ENCODE measurements around the gene SLC18A3. TPM values are rescaled to one million over a fixed set of nuclear protein-coding genes. Genes with fewer than 3 reads are reported as not detected.

Gene SLC18A3
- total RNA-seq, 1 experiment from 2014 or later, result 0.30 TPM

DNA sequence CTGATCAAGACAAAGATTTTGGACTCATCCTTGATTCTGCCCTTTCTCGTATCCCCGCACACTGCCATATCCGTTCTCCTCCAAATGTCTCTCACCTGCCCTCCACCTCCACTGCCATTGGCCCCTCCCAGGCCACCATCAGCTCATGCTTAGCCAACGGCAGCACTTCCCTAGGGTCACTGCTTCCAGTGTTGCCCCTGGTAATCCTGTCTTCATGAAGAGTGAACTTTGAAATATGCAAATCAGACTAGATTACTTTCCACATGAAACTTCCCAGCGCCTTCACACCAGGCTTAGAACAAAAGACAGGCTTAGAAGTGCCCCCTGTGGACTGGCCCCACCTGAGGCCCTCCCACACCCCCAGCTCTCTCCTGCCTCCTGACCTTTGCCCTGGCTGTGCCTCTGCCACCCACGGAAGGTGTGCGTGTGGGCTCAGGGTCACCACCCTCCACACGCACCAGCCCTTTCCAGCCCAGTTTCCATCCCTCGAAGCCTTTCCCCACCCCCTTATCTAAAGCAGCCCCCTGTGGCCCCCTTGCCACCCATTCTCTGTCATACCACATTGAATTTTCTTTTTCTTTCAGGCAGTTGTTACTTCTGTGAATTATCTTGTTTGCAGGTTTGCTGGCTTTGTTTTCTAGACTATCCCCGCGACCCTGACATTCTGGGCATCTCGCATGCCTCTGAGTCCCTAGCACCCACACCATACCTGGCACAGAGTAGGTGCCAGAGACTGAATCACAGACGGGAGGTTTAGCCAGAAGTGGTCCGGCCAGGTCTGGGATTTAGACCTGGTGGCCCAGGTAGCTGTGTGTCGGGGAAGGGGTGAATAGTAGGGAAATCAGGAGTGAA, 42.5 kb downstream of the SLC18A3 start:
- H3K36me3 ChIP-seq (ENCODE audit: insufficient read depth, low read length, poor library complexity, severe bottlenecking), result no peaks in the 10 kb centered on the region
- TF ChIP-seq, protein P1, sequence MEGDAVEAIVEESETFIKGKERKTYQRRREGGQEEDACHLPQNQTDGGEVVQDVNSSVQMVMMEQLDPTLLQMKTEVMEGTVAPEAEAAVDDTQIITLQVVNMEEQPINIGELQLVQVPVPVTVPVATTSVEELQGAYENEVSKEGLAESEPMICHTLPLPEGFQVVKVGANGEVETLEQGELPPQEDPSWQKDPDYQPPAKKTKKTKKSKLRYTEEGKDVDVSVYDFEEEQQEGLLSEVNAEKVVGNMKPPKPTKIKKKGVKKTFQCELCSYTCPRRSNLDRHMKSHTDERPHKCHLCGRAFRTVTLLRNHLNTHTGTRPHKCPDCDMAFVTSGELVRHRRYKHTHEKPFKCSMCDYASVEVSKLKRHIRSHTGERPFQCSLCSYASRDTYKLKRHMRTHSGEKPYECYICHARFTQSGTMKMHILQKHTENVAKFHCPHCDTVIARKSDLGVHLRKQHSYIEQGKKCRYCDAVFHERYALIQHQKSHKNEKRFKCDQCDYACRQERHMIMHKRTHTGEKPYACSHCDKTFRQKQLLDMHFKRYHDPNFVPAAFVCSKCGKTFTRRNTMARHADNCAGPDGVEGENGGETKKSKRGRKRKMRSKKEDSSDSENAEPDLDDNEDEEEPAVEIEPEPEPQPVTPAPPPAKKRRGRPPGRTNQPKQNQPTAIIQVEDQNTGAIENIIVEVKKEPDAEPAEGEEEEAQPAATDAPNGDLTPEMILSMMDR (conservative IDR thresholded peaks at IDR 0.05; ENCODE audit: low read depth, low read length), result no peak
- TF ChIP-seq EZH2 (IDR thresholded peaks at IDR 0.05; ENCODE audit: borderline replicate concordance, low read depth, low read length, poor library complexity, severe bottlenecking), result no peak
- no peaks in the 10 kb centered on the region for H3K27me3 ChIP-seq (replicated peaks; ENCODE audit: insufficient read depth, low read depth, low read length, poor library complexity)
- H3K4me3 ChIP-seq (ENCODE audit: low read depth, low read length, poor library complexity, severe bottlenecking), result no peak overlapping the region
- H3K27ac ChIP-seq (ENCODE audit: low read depth, low read length, poor library complexity, severe bottlenecking), result no peak overlapping the region
- intact Hi-C loops (cut with micrococcal nuclease; ENCODE audit: unreplicated experiment), result no loop called here
- no TSS peak for BruUV-seq (replicated peaks)
- CTCF ChIA-PET, result no interaction called here
- H3K4me1 ChIP-seq (ENCODE audit: insufficient read depth, low read length, poor library complexity, severe bottlenecking), result peaks cover 15% of the 10 kb centered on the region
- no peaks in the 10 kb centered on the region for H3K9me3 ChIP-seq (ENCODE audit: low read depth, low read length, poor library complexity, severe bottlenecking)
- DNase-seq (ENCODE audit: low spot score), result no peak
- POLR2A ChIA-PET (ENCODE audit: low non-redundant PET), result no interaction called here

DNA sequence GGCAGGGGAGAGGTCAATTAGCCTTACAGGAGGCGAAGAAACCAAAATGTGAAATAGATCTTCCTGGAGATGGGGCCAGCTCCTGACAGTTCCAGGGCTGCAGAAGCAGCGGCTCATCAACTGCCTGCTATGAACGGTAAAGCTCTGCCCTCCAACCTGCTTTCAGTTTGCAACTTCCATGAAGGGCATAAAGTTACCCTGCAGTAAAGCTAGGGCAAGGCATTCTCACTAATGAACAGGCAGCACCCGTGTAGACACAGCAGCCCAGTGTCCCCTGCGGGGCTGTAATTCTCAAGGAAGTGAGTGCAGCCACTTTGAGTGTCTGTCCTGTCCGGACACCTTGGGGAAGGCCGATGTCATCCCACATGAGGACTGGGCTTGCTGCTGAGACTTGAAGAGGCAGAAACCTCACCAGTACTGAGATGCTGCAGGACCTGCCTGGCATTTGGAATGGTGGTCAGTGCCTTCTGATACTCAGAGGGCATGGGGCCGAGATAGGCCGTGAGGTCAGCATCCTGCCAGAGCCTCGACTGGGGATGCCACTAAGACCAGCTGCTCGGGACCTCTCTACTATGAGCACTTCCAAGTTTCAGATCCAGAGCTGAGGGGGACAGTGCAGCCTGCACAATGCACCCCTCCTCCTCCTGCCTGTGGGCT, 43.3 kb downstream of the SLC18A3 start:
- CTCF ChIA-PET, result no interaction called here
- H3K36me3 ChIP-seq (ENCODE audit: insufficient read depth, low read length, poor library complexity, severe bottlenecking), result no peaks in the 10 kb centered on the region
- POLR2A ChIA-PET (ENCODE audit: low non-redundant PET), result no interaction called here
- no peaks in the 10 kb centered on the region for H3K9me3 ChIP-seq (ENCODE audit: low read depth, low read length, poor library complexity, severe bottlenecking)
- no peak for DNase-seq (ENCODE audit: low spot score)
- intact Hi-C loops (cut with micrococcal nuclease; ENCODE audit: unreplicated experiment), result no loop called here
- BruUV-seq (replicated peaks), result no TSS peak
- no peaks in the 10 kb centered on the region for H3K27me3 ChIP-seq (replicated peaks; ENCODE audit: insufficient read depth, low read depth, low read length, poor library complexity)
- TF ChIP-seq, protein P1 (conservative IDR thresholded peaks at IDR 0.05; ENCODE audit: low read depth, low read length), result no peak
- no peak for TF ChIP-seq EZH2 (IDR thresholded peaks at IDR 0.05; ENCODE audit: borderline replicate concordance, low read depth, low read length, poor library complexity, severe bottlenecking)
- peaks cover 8% of the 10 kb centered on the region for H3K4me1 ChIP-seq (ENCODE audit: insufficient read depth, low read length, poor library complexity, severe bottlenecking)
- H3K27ac ChIP-seq (ENCODE audit: low read depth, low read length, poor library complexity, severe bottlenecking), result no peak overlapping the region
- no peak overlapping the region for H3K4me3 ChIP-seq (ENCODE audit: low read depth, low read length, poor library complexity, severe bottlenecking)

DNA sequence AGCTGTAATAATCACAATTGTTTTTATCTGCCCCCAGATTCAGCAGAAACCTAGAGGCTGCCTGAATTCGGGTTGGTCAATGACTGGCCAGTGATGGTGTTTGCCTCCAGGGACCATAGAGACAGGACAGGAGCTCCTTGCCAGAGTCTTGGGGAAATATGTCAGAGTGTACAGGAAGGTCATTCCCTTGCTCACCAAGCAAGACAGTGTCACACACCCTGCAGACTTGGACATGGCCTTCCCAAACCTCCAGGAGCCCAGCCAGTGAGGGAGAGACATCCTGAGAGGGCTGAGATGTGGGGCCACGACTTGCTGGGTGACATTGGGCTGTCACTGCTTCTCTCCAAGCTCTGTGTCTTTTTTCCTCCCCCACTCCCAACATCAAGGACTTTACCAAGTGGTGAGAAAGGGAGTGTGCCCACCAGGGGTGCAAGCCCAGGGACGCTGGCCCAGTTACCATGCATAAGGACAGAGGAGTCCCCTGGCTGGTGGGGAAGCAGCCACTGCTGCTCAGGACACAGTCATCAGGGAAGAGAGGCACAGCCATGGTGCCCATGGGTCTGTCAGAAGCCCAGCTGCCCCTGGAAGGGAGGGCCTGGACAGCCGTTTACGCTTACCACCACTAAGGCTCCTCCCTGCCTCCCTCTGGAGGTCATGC, 44.1 kb downstream of the SLC18A3 start:
- BruUV-seq (replicated peaks), result no TSS peak
- H3K4me1 ChIP-seq (ENCODE audit: insufficient read depth, low read length, poor library complexity, severe bottlenecking), result peaks cover 4% of the 10 kb centered on the region
- ChIA-PET POLR2A (ENCODE audit: low non-redundant PET) (no interaction called here), CTCF (no interaction called here)
- TF ChIP-seq EZH2 (IDR thresholded peaks at IDR 0.05; ENCODE audit: borderline replicate concordance, low read depth, low read length, poor library complexity, severe bottlenecking), result no peak
- TF ChIP-seq, protein P1 (conservative IDR thresholded peaks at IDR 0.05; ENCODE audit: low read depth, low read length), result no peak
- no peak overlapping the region for H3K27ac ChIP-seq (ENCODE audit: low read depth, low read length, poor library complexity, severe bottlenecking)
- H3K4me3 ChIP-seq (ENCODE audit: low read depth, low read length, poor library complexity, severe bottlenecking), result no peak overlapping the region
- intact Hi-C loops (cut with micrococcal nuclease; ENCODE audit: unreplicated experiment), result no loop called here
- H3K9me3 ChIP-seq (ENCODE audit: low read depth, low read length, poor library complexity, severe bottlenecking), result peaks cover 2% of the 10 kb centered on the region
- no peaks in the 10 kb centered on the region for H3K27me3 ChIP-seq (replicated peaks; ENCODE audit: insufficient read depth, low read depth, low read length, poor library complexity)
- H3K36me3 ChIP-seq (ENCODE audit: insufficient read depth, low read length, poor library complexity, severe bottlenecking), result no peaks in the 10 kb centered on the region
- DNase-seq (ENCODE audit: low spot score), result no peak

All from A673 (cell line).